Vein endothelial cell (primary cell): ENCODE results near the gene CFAP44. TPM values are rescaled to one million over a fixed set of nuclear protein-coding genes. Genes with fewer than 3 reads are reported as not detected.

Experiments used
- small RNA-seq: library from RNA; depleted of rRNA; stranded (forward); fragments of <200 nt; gene quantifications from one replicate; pipeline ENCODE3, GENCODE V24; 2012
- total RNA-seq: library from RNA; depleted of rRNA; stranded (reverse); fragments of >200 nt; gene quantifications from 2 replicates; pipeline ENCODE4 v1.2.3, GENCODE V29; 2012

The CFAP44 gene
- total RNA-seq, result 2.3 and 4.9 TPM in 2 replicates

DNA sequence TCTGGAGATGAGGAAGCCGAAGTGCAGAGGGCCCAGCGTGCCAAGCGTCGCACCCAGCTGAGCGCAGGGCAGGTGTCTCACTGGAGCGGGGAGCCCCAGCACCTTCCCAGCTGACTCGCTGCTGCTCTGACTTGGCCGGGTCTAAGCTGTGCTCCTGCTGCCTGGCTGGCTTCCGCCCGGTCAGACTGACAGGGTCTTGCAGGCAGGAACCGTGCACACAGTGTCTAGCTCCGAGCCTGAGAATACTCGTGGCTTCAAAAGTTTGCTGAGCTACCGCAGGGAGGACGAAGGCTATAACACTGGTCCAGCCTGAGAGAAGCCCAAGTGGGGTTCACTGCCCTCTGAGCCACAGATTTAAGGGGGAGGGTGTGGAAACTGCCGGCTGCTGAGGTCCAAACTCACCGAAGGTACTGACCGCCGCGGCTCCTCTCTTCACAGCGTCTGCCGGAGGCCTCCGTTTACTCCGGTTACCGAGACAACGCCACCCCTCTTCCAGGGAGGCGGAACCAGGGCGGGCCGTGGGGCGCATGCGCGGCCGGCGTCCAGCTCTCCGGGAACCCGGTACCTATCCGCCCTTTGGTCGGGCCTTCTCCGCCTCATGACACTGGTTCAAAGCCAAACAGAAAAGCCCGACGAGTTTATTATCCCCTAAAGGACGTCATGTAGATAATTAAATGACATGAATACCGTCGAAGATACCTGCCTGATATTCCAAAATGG, at the start of gene CFAP44:
TSS of gene CFAP44 (minus strand) at position 443 of the 720 bp plus-strand sequence. CDS start 7,829 bp downstream, outside the sequence.

Small RNA genes within 50 kb of the gene (small RNA-seq; reads per million reads assigned to genes)
- gene MIR8076, result 0.16 reads per million

Other genes with a start within 250 kb of the CFAP44 start
- gene BOC, start 229.9 kb downstream of the CFAP44 start, total RNA-seq, result under 0.01 TPM in 1 of 2 replicates, not detected in the other
- 9.8 and 10.8 TPM in 2 replicates for gene SPICE1, start 73.7 kb upstream of the CFAP44 start, total RNA-seq
- 0.10 and 0.33 TPM in 2 replicates for gene SIDT1, start 91.1 kb upstream of the CFAP44 start, total RNA-seq